Suprapubic skin (tissue), 3 donors: ENCODE results near the gene LPIN3.

Experiments used
- EP300 ChIP-seq: sonication (generic); formaldehyde crosslinking; IDR thresholded peaks from one replicate; pipeline ENCODE4 v1.6.1; 2017; ENCODE audit warnings: antibody characterized with exemption
- TF ChIP-seq, protein P1 (sequence below), 2 donors: fragments of 200-600 bp in 1 of 2; fragments of 450-650 bp in 1 of 2; sonication (generic) in 1 of 2; IDR thresholded peaks; one replicate each; pipeline ENCODE4 v1.5.1; 2016 to 2019; ENCODE audit warnings: antibody characterized with exemption in 2 of 2, mild to moderate bottlenecking in 1 of 2, moderate library complexity in 1 of 2

DNA sequence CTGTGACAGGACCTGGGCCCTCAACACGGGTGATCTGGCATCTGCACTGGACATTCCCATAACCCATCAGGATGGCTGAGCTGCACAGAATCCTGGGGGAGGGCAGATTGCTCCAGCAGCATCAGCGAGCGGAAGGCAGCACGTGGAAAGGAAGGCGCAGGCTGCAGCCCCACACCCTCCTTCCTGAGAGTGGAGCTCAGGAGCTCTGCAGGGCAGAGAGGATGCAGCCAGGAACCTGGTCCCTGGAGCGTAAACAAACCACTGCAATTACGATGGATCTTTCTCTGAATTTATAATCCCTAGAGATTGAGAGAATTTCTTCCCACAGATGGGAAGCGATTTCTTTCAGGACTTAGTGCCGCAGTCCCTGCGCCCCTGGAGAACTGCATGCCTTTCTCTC is 65.7 kb downstream of the LPIN3 start:
- TF ChIP-seq, protein P1, sequence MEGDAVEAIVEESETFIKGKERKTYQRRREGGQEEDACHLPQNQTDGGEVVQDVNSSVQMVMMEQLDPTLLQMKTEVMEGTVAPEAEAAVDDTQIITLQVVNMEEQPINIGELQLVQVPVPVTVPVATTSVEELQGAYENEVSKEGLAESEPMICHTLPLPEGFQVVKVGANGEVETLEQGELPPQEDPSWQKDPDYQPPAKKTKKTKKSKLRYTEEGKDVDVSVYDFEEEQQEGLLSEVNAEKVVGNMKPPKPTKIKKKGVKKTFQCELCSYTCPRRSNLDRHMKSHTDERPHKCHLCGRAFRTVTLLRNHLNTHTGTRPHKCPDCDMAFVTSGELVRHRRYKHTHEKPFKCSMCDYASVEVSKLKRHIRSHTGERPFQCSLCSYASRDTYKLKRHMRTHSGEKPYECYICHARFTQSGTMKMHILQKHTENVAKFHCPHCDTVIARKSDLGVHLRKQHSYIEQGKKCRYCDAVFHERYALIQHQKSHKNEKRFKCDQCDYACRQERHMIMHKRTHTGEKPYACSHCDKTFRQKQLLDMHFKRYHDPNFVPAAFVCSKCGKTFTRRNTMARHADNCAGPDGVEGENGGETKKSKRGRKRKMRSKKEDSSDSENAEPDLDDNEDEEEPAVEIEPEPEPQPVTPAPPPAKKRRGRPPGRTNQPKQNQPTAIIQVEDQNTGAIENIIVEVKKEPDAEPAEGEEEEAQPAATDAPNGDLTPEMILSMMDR (IDR thresholded peaks at IDR 0.05), result no peak
- no peak for TF ChIP-seq EP300
